Erythroblast (primary cell): ENCODE results near the gene HEPN1.

ENCODE experiments used
- GATA1 ChIP-seq: IDR thresholded peaks from 2 replicates; pipeline ENCODE4 v1.6.1; 2011; ENCODE audit warnings: low read depth, mild to moderate bottlenecking, control low read depth, low read length, moderate library complexity
- POLR2A ChIP-seq: IDR thresholded peaks from 2 replicates; pipeline ENCODE4 v1.6.1; 2011; ENCODE audit warnings: mild to moderate bottlenecking, low read length

- TF ChIP-seq POLR2A: no peak
- TF ChIP-seq GATA1: no peak
These were observed 28.9 kb upstream of the HEPN1 start for GRCh38 chr11:124890151-124890550.
